Keratinocyte (primary cell): Measurements from ENCODE around the gene ZDHHC3.

Experiments
- CTCF ChIP-seq, 3 experiments: IDR thresholded peaks in 1 of 3; conservative IDR thresholded peaks in 1 of 3; optimal IDR thresholded peaks in 1 of 3; 2 replicates in 2 of 3; 3 replicates in 1 of 3; pipeline versions ENCODE3 to v1.5.1; 2011; ENCODE audit warnings: low read length in 3 of 3, mild to moderate bottlenecking in 3 of 3, moderate library complexity in 2 of 3, control low read depth in 1 of 3, inconsistent platforms in 1 of 3; ENCODE audit not compliant: insufficient read depth in 2 of 3; ENCODE audit errors: extremely low read depth in 1 of 3
- EZH2 ChIP-seq: IDR thresholded peaks from one replicate; pipeline ENCODE4 v1.6.1; 2012; ENCODE audit warnings: inconsistent platforms, mild to moderate bottlenecking, low read length, moderate library complexity

- no peak for TF ChIP-seq CTCF (optimal IDR thresholded peaks at IDR 0.05 in 1 of 3, IDR thresholded peaks at IDR 0.05 in 1 of 3, conservative IDR thresholded peaks at IDR 0.05 in 1 of 3; ENCODE audit: extremely low read depth in 1 of 3, insufficient read depth in 2 of 3, low read length in 3 of 3)
- TF ChIP-seq EZH2 = no peak
Observed at GRCh38 chr3:44931791-44932190, 44.2 kb downstream of the ZDHHC3 start.
